Trophoblast cell (in vitro differentiated cells and primary cell): Measurements from ENCODE around the gene CLEC2A.

Source experiments
- DNase-seq, 2 donors: peaks; one replicate each; pipeline ENCODE4 v3.0.0-alpha.2; 2016
- H2AFZ ChIP-seq: 2 replicates; pipeline ENCODE4 v1.6.1; 2013; ENCODE audit warnings: low read length, moderate library complexity, mild to moderate bottlenecking; ENCODE audit not compliant: insufficient read depth, poor library complexity
- H2AK5ac ChIP-seq: 2 replicates; pipeline ENCODE4 v1.6.1; 2013; ENCODE audit warnings: mild to moderate bottlenecking, low read length
- H2BK120ac ChIP-seq: 2 replicates; pipeline ENCODE4 v1.6.1; 2013; ENCODE audit warnings: low read length, mild to moderate bottlenecking, moderate library complexity; ENCODE audit not compliant: insufficient read depth, poor library complexity
- H2BK12ac ChIP-seq: 2 replicates; pipeline ENCODE4 v1.6.1; 2013; ENCODE audit warnings: mild to moderate bottlenecking, low read length, moderate library complexity
- H2BK5ac ChIP-seq: 2 replicates; pipeline ENCODE4 v1.6.1; 2013; ENCODE audit warnings: low read length, low read depth, moderate library complexity, mild to moderate bottlenecking; ENCODE audit not compliant: poor library complexity
- H3K14ac ChIP-seq: 2 replicates; pipeline ENCODE4 v1.6.1; 2013; ENCODE audit warnings: mild to moderate bottlenecking, low read length
- H3K18ac ChIP-seq: 2 replicates; pipeline ENCODE4 v1.6.1; 2013; ENCODE audit warnings: mild to moderate bottlenecking, low read length
- H3K23ac ChIP-seq: 2 replicates; pipeline ENCODE4 v1.6.1; 2013; ENCODE audit warnings: low read length
- H3K27ac ChIP-seq: 2 replicates; pipeline ENCODE4 v1.5.1; 2013; ENCODE audit warnings: low read depth, mild to moderate bottlenecking, inconsistent platforms, low read length, moderate library complexity
- H3K27me3 ChIP-seq: 2 replicates; pipeline ENCODE4 v1.6.1; 2013; ENCODE audit warnings: inconsistent platforms, mild to moderate bottlenecking, low read length, moderate library complexity; ENCODE audit not compliant: insufficient read depth
- H3K36me3 ChIP-seq, 2 experiments: 1 replicate in 1 of 2; 2 replicates in 1 of 2; pipeline ENCODE4 v1.6.1; 2013; ENCODE audit warnings: low read length in 2 of 2, mild to moderate bottlenecking in 2 of 2, moderate library complexity in 1 of 2; ENCODE audit not compliant: insufficient read depth in 2 of 2, control insufficient read depth in 1 of 2
- H3K4ac ChIP-seq: 2 replicates; pipeline ENCODE4 v1.6.1; 2013; ENCODE audit warnings: low read depth, mild to moderate bottlenecking, low read length, moderate library complexity
- H3K4me1 ChIP-seq, 2 experiments: 1 replicate in 1 of 2; 2 replicates in 1 of 2; pipeline ENCODE4 v1.6.1; 2013; ENCODE audit warnings: low read length in 2 of 2, mild to moderate bottlenecking in 2 of 2, moderate library complexity in 1 of 2; ENCODE audit not compliant: insufficient read depth in 2 of 2, control insufficient read depth in 1 of 2
- H3K4me2 ChIP-seq: 2 replicates; pipeline ENCODE4 v1.6.1; 2013; ENCODE audit warnings: inconsistent platforms, mild to moderate bottlenecking, low read length, moderate library complexity
- H3K4me3 ChIP-seq: 2 replicates; pipeline ENCODE4 v1.5.1; 2013; ENCODE audit warnings: mild to moderate bottlenecking, low read depth, low read length, inconsistent platforms
- H3K79me1 ChIP-seq: one replicate; pipeline ENCODE4 v1.6.1; 2013; ENCODE audit warnings: low read length
- H3K79me2 ChIP-seq: 2 replicates; pipeline ENCODE4 v1.6.1; 2013; ENCODE audit warnings: low read length, mild to moderate bottlenecking; ENCODE audit not compliant: control insufficient read depth, insufficient read depth, poor library complexity
- H3K9ac ChIP-seq: 2 replicates; pipeline ENCODE4 v1.6.1; 2013; ENCODE audit warnings: mild to moderate bottlenecking, low read length
- H3K9me3 ChIP-seq: 2 replicates; pipeline ENCODE4 v1.6.1; 2013; ENCODE audit warnings: low read depth, mild to moderate bottlenecking, control low read depth, inconsistent platforms, low read length; ENCODE audit not compliant: insufficient read depth
- H4K12ac ChIP-seq: 2 replicates; pipeline ENCODE4 v1.6.1; 2013; ENCODE audit warnings: low read depth, mild to moderate bottlenecking, low read length, moderate library complexity
- H4K8ac ChIP-seq: 2 replicates; pipeline ENCODE4 v1.6.1; 2013; ENCODE audit warnings: low read depth, mild to moderate bottlenecking, low read length, moderate library complexity
- H4K91ac ChIP-seq: one replicate; pipeline ENCODE4 v1.6.1; 2013; ENCODE audit warnings: low read depth, mild to moderate bottlenecking, low read length, moderate library complexity
- WGBS: extraction: QIAGEN DNeasy Blood & Tissue Kit; methylation state at CpG from one replicate; pipeline ENCODE4 v1.1.7; 2013; ENCODE audit warnings: missing lambda C conversion rate; ENCODE audit not compliant: insufficient read length, insufficient coverage; ENCODE audit errors: extremely low coverage; 5-methylcytosine and 5-hydroxymethylcytosine counted together

The CLEC2A gene

GRCh38 chr12:9868951-9869306 lies 63.2 kb downstream of the CLEC2A start:
- H3K18ac ChIP-seq: no peak overlapping the region
- no peaks in the 10 kb centered on the region for H3K79me2 ChIP-seq
- H4K8ac ChIP-seq: no peak overlapping the region
- no peak overlapping the region for H3K4me3 ChIP-seq
- H3K9ac ChIP-seq: no peak overlapping the region
- no peak for DNase-seq
- H2BK120ac ChIP-seq: no peak overlapping the region
- no peak overlapping the region for H4K12ac ChIP-seq
- no CpG with 5 or more reads among the region's 4 CpGs for WGBS
- H2AK5ac ChIP-seq: no peak overlapping the region
- H2AFZ ChIP-seq: no peak overlapping the region
- H3K36me3 ChIP-seq: no peaks in the 10 kb centered on the region
- H3K9me3 ChIP-seq: no peaks in the 10 kb centered on the region
- no peak overlapping the region for H3K4ac ChIP-seq
- H3K4me1 ChIP-seq: no peaks in the 10 kb centered on the region
- no peak overlapping the region for H2BK12ac ChIP-seq
- H2BK5ac ChIP-seq: no peak overlapping the region
- H4K91ac ChIP-seq: no peak overlapping the region
- no peak overlapping the region for H3K4me2 ChIP-seq
- H3K14ac ChIP-seq: no peak overlapping the region
- H3K79me1 ChIP-seq: no peaks in the 10 kb centered on the region
- no peaks in the 10 kb centered on the region for H3K27me3 ChIP-seq
- no peak overlapping the region for H3K27ac ChIP-seq
- no peak overlapping the region for H3K23ac ChIP-seq

GRCh38 chr12:9868311-9868801 lies 63.8 kb downstream of the CLEC2A start:
- Histone ChIP-seq H3K9ac (no peak overlapping the region), H4K91ac (no peak overlapping the region), H3K23ac (no peak overlapping the region), H3K14ac (no peak overlapping the region), H3K4me1 (no peaks in the 10 kb centered on the region), H3K9me3 (no peaks in the 10 kb centered on the region), H2BK120ac (no peak overlapping the region), H3K79me1 (no peaks in the 10 kb centered on the region), H3K79me2 (no peaks in the 10 kb centered on the region), H3K4ac (no peak overlapping the region), H2AFZ (no peak overlapping the region), H2BK12ac (no peak overlapping the region), H2AK5ac (no peak overlapping the region), H3K27me3 (no peaks in the 10 kb centered on the region), H2BK5ac (no peak overlapping the region), H3K4me2 (no peak overlapping the region), H3K4me3 (no peak overlapping the region), H3K36me3 (no peaks in the 10 kb centered on the region), H3K27ac (no peak overlapping the region), H3K18ac (no peak overlapping the region), H4K8ac (no peak overlapping the region), H4K12ac (no peak overlapping the region)
- no CpG with 5 or more reads among the region's 11 CpGs for WGBS
- DNase-seq: no peak

GRCh38 chr12:9867531-9867930 lies 64.6 kb downstream of the CLEC2A start:
- Histone ChIP-seq H3K36me3 (no peaks in the 10 kb centered on the region), H2BK120ac (no peak overlapping the region), H3K14ac (no peak overlapping the region), H2AFZ (no peak overlapping the region), H3K4me2 (no peak overlapping the region), H3K79me1 (no peaks in the 10 kb centered on the region), H3K9me3 (no peaks in the 10 kb centered on the region), H3K4me1 (no peaks in the 10 kb centered on the region), H3K4ac (no peak overlapping the region), H3K23ac (no peak overlapping the region), H4K8ac (no peak overlapping the region), H3K27ac (no peak overlapping the region), H3K18ac (no peak overlapping the region), H2BK12ac (no peak overlapping the region), H4K91ac (no peak overlapping the region), H3K4me3 (no peak overlapping the region), H3K79me2 (no peaks in the 10 kb centered on the region), H4K12ac (no peak overlapping the region), H2BK5ac (no peak overlapping the region), H3K27me3 (no peaks in the 10 kb centered on the region), H3K9ac (no peak overlapping the region), H2AK5ac (no peak overlapping the region)
- WGBS: no CpG with 5 or more reads among the region's 4 CpGs
- DNase-seq: no peak

- Histone ChIP-seq H3K27me3 (no peaks in the 10 kb centered on the region), H2AK5ac (no peak overlapping the region), H3K23ac (no peak overlapping the region), H3K18ac (no peak overlapping the region), H3K4me2 (no peak overlapping the region), H3K4me3 (no peak overlapping the region), H4K91ac (no peak overlapping the region), H4K12ac (no peak overlapping the region), H2AFZ (no peak overlapping the region), H2BK12ac (no peak overlapping the region), H3K79me1 (no peaks in the 10 kb centered on the region), H3K9ac (no peak overlapping the region), H3K4ac (no peak overlapping the region), H3K14ac (no peak overlapping the region), H4K8ac (no peak overlapping the region), H3K4me1 (no peaks in the 10 kb centered on the region), H2BK5ac (no peak overlapping the region), H2BK120ac (no peak overlapping the region), H3K27ac (no peak overlapping the region), H3K79me2 (no peaks in the 10 kb centered on the region), H3K36me3 (no peaks in the 10 kb centered on the region), H3K9me3 (no peaks in the 10 kb centered on the region)
- WGBS: no CpG with 5 or more reads among the region's 4 CpGs
- DNase-seq: no peak
These were observed 65.3 kb downstream of the CLEC2A start for GRCh38 chr12:9866860-9867269.
